Measurements from ENCODE around the gene AOX1.

DNA sequence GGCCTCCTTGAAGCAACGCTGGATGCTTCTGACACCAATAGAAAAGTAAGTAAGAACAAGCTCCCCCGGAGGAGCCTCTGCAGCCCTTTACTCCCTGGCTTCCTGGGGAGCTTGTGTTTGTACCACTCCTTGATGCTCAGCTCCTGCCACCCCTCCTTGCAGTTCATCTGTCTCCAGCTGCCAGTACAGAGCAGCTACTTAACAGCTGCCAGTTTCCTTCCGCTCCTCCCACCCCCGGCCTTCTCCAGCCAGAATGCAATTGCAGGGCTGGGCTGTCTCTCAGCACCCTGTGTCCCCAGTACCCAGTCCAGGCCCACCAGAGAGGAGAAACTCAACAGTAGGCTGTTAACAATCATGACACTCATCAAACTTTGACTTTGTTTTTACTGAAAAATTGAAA lies 109.4 kb downstream of the AOX1 start:
- TF ChIP-seq, protein P1, sequence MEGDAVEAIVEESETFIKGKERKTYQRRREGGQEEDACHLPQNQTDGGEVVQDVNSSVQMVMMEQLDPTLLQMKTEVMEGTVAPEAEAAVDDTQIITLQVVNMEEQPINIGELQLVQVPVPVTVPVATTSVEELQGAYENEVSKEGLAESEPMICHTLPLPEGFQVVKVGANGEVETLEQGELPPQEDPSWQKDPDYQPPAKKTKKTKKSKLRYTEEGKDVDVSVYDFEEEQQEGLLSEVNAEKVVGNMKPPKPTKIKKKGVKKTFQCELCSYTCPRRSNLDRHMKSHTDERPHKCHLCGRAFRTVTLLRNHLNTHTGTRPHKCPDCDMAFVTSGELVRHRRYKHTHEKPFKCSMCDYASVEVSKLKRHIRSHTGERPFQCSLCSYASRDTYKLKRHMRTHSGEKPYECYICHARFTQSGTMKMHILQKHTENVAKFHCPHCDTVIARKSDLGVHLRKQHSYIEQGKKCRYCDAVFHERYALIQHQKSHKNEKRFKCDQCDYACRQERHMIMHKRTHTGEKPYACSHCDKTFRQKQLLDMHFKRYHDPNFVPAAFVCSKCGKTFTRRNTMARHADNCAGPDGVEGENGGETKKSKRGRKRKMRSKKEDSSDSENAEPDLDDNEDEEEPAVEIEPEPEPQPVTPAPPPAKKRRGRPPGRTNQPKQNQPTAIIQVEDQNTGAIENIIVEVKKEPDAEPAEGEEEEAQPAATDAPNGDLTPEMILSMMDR (IDR thresholded peaks at IDR 0.05 in 2 of 3, conservative IDR thresholded peaks at IDR 0.05 in 1 of 3; ENCODE audit: borderline replicate concordance in 1 of 3, insufficient read depth in 1 of 3, low read depth in 2 of 3, low read length in 2 of 3), result no peak
- TF ChIP-seq, protein P2, sequence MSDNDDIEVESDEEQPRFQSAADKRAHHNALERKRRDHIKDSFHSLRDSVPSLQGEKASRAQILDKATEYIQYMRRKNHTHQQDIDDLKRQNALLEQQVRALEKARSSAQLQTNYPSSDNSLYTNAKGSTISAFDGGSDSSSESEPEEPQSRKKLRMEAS (IDR thresholded peaks at IDR 0.05), result no peak
